ENCODE measurements around the gene CCR6.
"Not testable (repeated sequence)": the region's sequence is repeated elsewhere in the genome, so short reads cannot be mapped to it uniquely, and the experiment has no call there.

Gene CCR6

DNA sequence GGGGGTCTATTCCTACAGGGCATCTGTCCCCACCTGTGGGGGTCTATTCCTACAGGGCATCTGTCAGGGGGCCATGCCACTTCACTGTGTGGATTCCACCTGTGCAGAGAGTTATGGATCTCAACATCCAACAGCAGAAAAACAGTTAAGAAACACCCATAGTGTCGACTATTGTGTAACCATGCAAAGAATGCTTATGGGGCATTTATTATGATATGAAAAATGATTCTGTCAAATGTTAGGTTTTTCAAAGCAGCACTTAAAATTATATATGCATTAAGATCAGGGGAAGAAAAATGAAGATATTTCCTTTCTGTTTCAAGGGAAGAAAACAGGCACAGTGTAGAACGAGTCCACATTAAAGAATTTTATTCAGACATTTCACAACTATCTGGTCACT is 32.0 kb downstream of the CCR6 start:
- no peaks in the 10 kb centered on the region for H3K79me2 ChIP-seq (ENCODE audit: control insufficient read depth, insufficient read depth, low read length, unreplicated experiment)
- H3K4me1 ChIP-seq (ENCODE audit: control insufficient read depth, insufficient read depth, low read length, unreplicated experiment) = no peaks in the 10 kb centered on the region
- H3K36me3 ChIP-seq (ENCODE audit: insufficient read depth, low read length) = no peaks in the 10 kb centered on the region
- H2AFZ ChIP-seq (ENCODE audit: low read length, unreplicated experiment) = no peak overlapping the region
- H3K27me3 ChIP-seq (ENCODE audit: insufficient read depth, low read length) = no peaks in the 10 kb centered on the region
- no peak overlapping the region for H3K27ac ChIP-seq (ENCODE audit: low read depth, low read length)
- no peak overlapping the region for H3K4me3 ChIP-seq (ENCODE audit: low read depth, low read length)

DNA sequence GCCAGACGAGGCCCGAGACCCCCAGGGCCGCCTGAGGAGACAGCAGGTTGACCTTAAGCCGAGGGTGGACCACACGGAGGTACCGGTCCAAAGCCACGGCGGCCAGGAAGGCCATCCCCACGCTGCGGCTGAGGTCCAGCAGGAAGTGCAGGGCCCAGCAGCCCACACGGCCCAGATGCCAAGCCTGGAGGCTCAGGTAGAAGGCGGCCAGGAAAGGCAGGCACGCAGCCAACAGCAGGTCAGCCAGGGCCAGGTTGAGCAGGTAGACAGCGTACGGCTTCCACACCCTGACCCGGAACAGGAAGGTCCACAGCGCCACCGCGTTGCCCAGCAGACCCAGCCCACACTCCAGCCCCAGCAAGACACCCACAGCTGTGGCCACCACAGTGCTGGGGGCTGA is 34.5 kb downstream of the CCR6 start:
- H3K4me1 ChIP-seq (ENCODE audit: control insufficient read depth, insufficient read depth, low read length, unreplicated experiment) = no peaks in the 10 kb centered on the region
- no peak overlapping the region for H3K4me3 ChIP-seq (ENCODE audit: low read depth, low read length)
- H3K36me3 ChIP-seq (ENCODE audit: insufficient read depth, low read length) = no peaks in the 10 kb centered on the region
- H3K79me2 ChIP-seq (ENCODE audit: control insufficient read depth, insufficient read depth, low read length, unreplicated experiment) = no peaks in the 10 kb centered on the region
- H3K27ac ChIP-seq (ENCODE audit: low read depth, low read length) = no peak overlapping the region
- no peaks in the 10 kb centered on the region for H3K27me3 ChIP-seq (ENCODE audit: insufficient read depth, low read length)
- no peak overlapping the region for H2AFZ ChIP-seq (ENCODE audit: low read length, unreplicated experiment)

DNA sequence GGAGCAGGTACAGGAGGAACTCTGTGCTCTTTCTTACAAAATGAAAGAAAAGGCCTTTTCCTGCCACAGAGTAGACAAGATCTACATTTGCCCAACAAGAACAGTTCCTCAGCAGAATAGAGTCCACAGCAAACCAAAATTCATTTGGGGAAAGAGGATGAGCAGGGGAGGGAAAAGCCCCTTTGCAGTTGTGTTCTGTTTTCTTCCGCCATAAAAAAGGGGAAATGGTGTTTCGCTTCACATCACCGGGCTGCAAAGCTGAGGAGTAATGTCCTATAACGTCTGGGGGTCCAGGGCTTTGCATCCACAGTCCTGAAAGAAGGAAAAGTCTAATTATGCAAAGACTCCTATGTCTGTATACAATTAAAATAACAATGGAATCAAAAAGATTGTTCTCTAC is 35.0 kb downstream of the CCR6 start, which contains the start of gene GPR31:
Gene GPR31 (minus strand): TSS at position 118 of the 400 bp plus-strand sequence. CDS start 149 bp downstream, outside the sequence.
- H3K79me2 ChIP-seq (ENCODE audit: control insufficient read depth, insufficient read depth, low read length, unreplicated experiment) = no peaks in the 10 kb centered on the region
- H3K36me3 ChIP-seq (ENCODE audit: insufficient read depth, low read length) = no peaks in the 10 kb centered on the region
- no peak within 1 kb of the TSS for H3K4me3 ChIP-seq (ENCODE audit: low read depth, low read length)
- no peak within 1 kb of the TSS for H2AFZ ChIP-seq (ENCODE audit: low read length, unreplicated experiment)
- no peak within 1 kb of the TSS for H3K27ac ChIP-seq (ENCODE audit: low read depth, low read length)
- no peaks in the 10 kb centered on the region for H3K4me1 ChIP-seq (ENCODE audit: control insufficient read depth, insufficient read depth, low read length, unreplicated experiment)
- H3K27me3 ChIP-seq (ENCODE audit: insufficient read depth, low read length) = no peaks in the 10 kb centered on the region

DNA sequence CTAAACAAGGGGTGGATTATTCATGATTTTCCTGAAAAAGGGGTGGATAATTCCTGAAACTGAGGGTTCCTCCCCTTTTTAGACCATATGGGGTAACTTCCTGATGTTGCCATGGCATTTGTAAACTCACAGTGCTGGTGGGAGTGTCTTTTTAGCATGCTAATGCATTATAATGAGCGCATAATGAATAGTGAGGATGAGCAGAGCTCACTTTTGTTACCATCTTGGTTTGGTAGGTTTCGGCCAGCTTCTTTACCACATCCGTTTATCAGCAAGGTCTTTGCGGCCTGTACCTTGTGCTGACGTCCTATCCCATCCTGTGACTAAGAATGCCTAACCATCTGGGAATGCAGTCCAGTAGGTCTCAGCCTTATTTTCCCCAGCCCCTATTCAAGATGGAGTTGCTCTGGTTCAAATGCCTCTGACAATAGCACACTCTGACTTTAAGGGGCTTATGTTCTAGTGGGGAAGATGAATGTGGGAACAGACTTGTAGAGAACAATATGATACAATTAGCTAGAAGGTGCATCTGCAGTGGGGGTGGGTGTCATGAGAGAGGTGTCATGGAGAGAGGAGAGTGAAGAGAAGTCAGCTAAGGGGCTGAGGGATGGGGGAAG is 39.1 kb downstream of the CCR6 start:
- Histone ChIP-seq H3K27ac (ENCODE audit: low read depth, low read length) (no peak overlapping the region), H2AFZ (ENCODE audit: low read length, unreplicated experiment) (no peak overlapping the region), H3K36me3 (ENCODE audit: insufficient read depth, low read length) (no peaks in the 10 kb centered on the region), H3K4me3 (ENCODE audit: low read depth, low read length) (no peak overlapping the region), H3K4me1 (ENCODE audit: control insufficient read depth, insufficient read depth, low read length, unreplicated experiment) (no peaks in the 10 kb centered on the region), H3K79me2 (ENCODE audit: control insufficient read depth, insufficient read depth, low read length, unreplicated experiment) (no peaks in the 10 kb centered on the region), H3K27me3 (ENCODE audit: insufficient read depth, low read length) (no peaks in the 10 kb centered on the region)

DNA sequence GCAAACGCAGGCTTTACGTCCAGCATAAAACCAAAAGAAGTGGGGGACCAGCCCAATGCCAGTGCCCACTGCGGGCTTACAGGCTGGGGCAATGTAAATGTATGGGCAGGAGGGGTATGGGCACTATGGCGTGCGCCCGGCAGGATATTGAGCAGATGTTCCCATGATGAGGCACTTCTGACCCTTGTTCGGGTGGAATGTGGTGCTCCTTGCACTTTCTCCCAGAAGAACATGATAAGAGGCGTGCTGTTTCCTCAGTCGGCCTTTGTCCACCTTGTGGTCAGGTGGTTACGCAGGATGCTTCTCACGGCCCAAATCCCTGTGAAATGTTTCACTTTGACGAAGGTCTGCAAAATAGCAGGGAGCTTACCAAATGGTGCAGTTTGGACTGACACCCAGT is 39.7 kb downstream of the CCR6 start:
- Histone ChIP-seq H3K4me3 (ENCODE audit: low read depth, low read length) (no peak overlapping the region), H2AFZ (ENCODE audit: low read length, unreplicated experiment) (no peak overlapping the region), H3K36me3 (ENCODE audit: insufficient read depth, low read length) (no peaks in the 10 kb centered on the region), H3K4me1 (ENCODE audit: control insufficient read depth, insufficient read depth, low read length, unreplicated experiment) (no peaks in the 10 kb centered on the region), H3K27me3 (ENCODE audit: insufficient read depth, low read length) (no peaks in the 10 kb centered on the region), H3K79me2 (ENCODE audit: control insufficient read depth, insufficient read depth, low read length, unreplicated experiment) (no peaks in the 10 kb centered on the region), H3K27ac (ENCODE audit: low read depth, low read length) (no peak overlapping the region)

DNA sequence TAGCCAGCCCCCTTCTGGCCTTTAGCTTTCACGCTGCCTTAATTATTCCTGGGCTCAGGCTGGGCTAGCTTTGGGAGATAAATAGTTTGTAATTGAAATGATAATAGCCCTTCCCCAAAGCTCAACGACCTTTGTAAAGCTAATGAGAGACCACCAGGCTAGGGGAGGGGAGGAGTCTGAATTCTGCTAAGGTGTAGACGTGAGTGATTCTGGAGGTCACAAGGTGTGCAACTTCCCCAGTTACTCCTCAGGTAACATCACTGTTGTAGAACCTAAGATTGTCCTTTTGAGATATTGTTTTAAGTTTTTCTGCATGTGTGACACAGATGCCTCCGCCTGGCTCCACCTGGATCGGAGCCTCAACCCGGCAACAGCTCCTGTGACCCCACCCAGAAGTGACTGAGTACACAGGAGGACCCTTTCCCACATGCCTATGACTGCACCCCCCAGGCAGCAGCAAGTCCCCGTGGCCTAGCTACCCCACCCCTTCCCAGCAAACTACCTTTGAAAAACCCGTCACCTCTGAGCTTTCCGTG is 40.6 kb downstream of the CCR6 start:
- H2AFZ ChIP-seq (ENCODE audit: low read length, unreplicated experiment) = no peak overlapping the region
- no peaks in the 10 kb centered on the region for H3K79me2 ChIP-seq (ENCODE audit: control insufficient read depth, insufficient read depth, low read length, unreplicated experiment)
- H3K27ac ChIP-seq (ENCODE audit: low read depth, low read length) = no peak overlapping the region
- no peaks in the 10 kb centered on the region for H3K27me3 ChIP-seq (ENCODE audit: insufficient read depth, low read length)
- no peak overlapping the region for H3K4me3 ChIP-seq (ENCODE audit: low read depth, low read length)
- H3K4me1 ChIP-seq (ENCODE audit: control insufficient read depth, insufficient read depth, low read length, unreplicated experiment) = no peaks in the 10 kb centered on the region
- no peaks in the 10 kb centered on the region for H3K36me3 ChIP-seq (ENCODE audit: insufficient read depth, low read length)

DNA sequence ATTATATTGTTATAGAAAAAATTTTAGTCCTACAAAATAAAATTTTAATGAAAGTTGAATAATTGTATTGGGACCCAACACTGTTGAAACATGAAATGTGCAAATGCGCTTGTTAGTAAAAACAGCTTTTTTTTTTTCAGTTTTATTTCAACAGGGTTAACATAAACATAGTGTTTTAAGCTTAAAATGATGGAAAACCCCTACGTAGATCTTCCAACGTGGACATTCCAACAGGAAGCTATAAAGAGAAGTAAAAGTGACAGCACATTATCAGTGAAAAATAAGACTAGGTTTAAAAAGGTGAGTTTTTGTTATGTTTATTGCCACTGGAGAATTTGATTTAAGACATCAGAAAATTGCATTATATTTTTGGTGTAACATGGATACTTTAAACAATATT is 41.4 kb downstream of the CCR6 start:
- no peak overlapping the region for H3K27ac ChIP-seq (ENCODE audit: low read depth, low read length)
- H2AFZ ChIP-seq (ENCODE audit: low read length, unreplicated experiment) = no peak overlapping the region
- H3K36me3 ChIP-seq (ENCODE audit: insufficient read depth, low read length) = no peaks in the 10 kb centered on the region
- no peaks in the 10 kb centered on the region for H3K4me1 ChIP-seq (ENCODE audit: control insufficient read depth, insufficient read depth, low read length, unreplicated experiment)
- H3K4me3 ChIP-seq (ENCODE audit: low read depth, low read length) = no peak overlapping the region
- H3K79me2 ChIP-seq (ENCODE audit: control insufficient read depth, insufficient read depth, low read length, unreplicated experiment) = no peaks in the 10 kb centered on the region
- H3K27me3 ChIP-seq (ENCODE audit: insufficient read depth, low read length) = no peaks in the 10 kb centered on the region

DNA sequence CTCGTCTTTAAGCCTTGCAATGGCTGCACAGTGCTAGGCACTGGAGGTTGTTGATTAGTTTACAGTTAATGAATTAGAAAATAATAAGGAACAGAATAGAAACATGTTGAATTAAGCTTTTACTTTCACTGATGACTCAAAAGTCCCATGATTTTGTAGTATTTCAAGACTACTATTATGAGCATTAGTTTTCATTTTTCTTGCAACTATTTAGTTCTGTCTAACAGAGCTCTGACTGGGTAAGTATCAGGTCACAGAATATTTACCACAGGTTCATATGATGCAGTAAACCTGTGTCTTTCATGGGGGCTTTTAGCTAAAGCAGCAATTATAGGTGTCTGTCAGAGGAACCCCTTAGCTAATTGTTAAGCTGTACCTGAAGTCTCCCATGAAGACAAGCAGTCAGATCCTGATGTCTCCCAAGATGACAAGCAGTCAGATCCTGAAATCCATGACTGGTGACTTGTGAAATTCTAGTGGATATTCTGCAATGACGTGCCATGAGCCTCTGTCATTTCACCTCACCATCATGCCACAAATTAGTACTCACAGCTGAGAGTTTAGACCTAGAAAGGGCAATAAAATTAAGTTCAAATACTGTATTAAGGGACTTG is 43.1 kb downstream of the CCR6 start:
- Histone ChIP-seq H3K27ac (ENCODE audit: low read depth, low read length) (no peak overlapping the region), H3K79me2 (ENCODE audit: control insufficient read depth, insufficient read depth, low read length, unreplicated experiment) (no peaks in the 10 kb centered on the region), H2AFZ (ENCODE audit: low read length, unreplicated experiment) (no peak overlapping the region), H3K4me3 (ENCODE audit: low read depth, low read length) (no peak overlapping the region), H3K36me3 (ENCODE audit: insufficient read depth, low read length) (no peaks in the 10 kb centered on the region), H3K27me3 (ENCODE audit: insufficient read depth, low read length) (no peaks in the 10 kb centered on the region), H3K4me1 (ENCODE audit: control insufficient read depth, insufficient read depth, low read length, unreplicated experiment) (no peaks in the 10 kb centered on the region)

DNA sequence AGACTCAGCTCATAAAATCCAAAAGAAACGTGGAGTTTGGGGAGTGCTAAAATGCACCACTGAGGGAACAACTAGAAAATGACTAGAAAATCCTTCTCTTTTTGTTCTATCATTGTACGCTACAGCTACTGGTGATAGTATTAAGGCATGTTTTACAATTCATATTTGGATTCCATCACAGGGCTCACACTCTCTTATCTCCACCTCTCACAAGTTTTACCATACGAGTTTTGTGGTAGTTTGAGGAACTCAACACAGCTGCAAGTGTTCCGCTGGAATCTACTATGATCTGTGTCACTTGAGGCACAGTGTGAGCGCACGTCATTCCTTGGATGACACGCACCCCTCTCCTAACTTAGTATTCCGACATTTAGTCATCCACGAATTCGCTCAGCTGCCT is 44.8 kb downstream of the CCR6 start:
- H3K27ac ChIP-seq (ENCODE audit: low read depth, low read length); H2AFZ ChIP-seq (ENCODE audit: low read length, unreplicated experiment); H3K27me3 ChIP-seq (ENCODE audit: insufficient read depth, low read length); H3K36me3 ChIP-seq (ENCODE audit: insufficient read depth, low read length); H3K4me3 ChIP-seq (ENCODE audit: low read depth, low read length); H3K79me2 ChIP-seq (ENCODE audit: control insufficient read depth, insufficient read depth, low read length, unreplicated experiment); H3K4me1 ChIP-seq (ENCODE audit: control insufficient read depth, insufficient read depth, low read length, unreplicated experiment): not testable (repeated sequence)

DNA sequence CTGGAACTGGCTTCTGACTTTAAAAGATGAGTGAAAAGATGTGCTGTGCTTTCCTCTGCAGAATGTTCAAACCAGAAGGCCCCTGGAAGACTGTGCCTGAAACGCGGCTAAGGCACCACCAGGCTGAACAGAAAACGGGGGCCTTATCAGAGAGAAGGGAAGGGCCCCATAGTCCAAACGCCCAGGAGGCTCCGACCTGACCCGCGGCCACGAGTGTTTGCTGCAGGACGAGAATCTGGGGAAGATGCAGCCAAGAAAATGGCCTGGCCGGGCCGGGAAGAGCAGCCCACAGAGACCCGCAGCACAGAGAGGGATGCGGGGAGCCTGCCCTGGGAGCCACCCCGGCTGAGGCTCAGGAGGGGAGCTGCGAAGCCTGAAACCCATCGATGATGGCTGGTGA is 45.4 kb downstream of the CCR6 start:
- H3K27me3 ChIP-seq (ENCODE audit: insufficient read depth, low read length); H2AFZ ChIP-seq (ENCODE audit: low read length, unreplicated experiment); H3K27ac ChIP-seq (ENCODE audit: low read depth, low read length); H3K4me3 ChIP-seq (ENCODE audit: low read depth, low read length); H3K79me2 ChIP-seq (ENCODE audit: control insufficient read depth, insufficient read depth, low read length, unreplicated experiment); H3K4me1 ChIP-seq (ENCODE audit: control insufficient read depth, insufficient read depth, low read length, unreplicated experiment); H3K36me3 ChIP-seq (ENCODE audit: insufficient read depth, low read length): not testable (repeated sequence)

DNA sequence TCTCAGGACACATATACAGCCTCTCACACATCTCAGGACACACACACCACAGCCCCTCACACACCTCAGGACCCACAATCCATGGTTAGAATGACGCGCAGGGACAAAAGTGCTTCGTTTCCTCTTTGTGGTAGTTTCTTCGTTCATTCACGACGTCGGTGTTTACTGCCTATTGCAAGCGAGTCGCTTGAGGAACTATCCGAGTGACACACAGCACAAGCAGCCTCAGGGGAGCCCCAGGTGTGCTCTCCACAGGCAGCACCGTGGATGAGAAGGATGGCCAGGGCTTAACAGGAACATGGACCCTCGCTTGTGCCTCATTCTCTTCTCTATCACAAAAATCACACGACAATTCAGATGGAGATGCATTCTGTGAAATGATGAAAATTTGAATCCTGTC is 47.0 kb downstream of the CCR6 start:
- not testable (repeated sequence) for H2AFZ ChIP-seq (ENCODE audit: low read length, unreplicated experiment); H3K27ac ChIP-seq (ENCODE audit: low read depth, low read length); H3K36me3 ChIP-seq (ENCODE audit: insufficient read depth, low read length); H3K79me2 ChIP-seq (ENCODE audit: control insufficient read depth, insufficient read depth, low read length, unreplicated experiment); H3K4me3 ChIP-seq (ENCODE audit: low read depth, low read length); H3K4me1 ChIP-seq (ENCODE audit: control insufficient read depth, insufficient read depth, low read length, unreplicated experiment); H3K27me3 ChIP-seq (ENCODE audit: insufficient read depth, low read length)
